K562 (cell line): ENCODE data around the gene VPS37B. TPM values are rescaled to one million over a fixed set of nuclear protein-coding genes. Genes with fewer than 3 reads are reported as not detected.

ENCODE experiments used
- CHCHD3 ChIP-seq: fragments of 250-450 bp; sonication (Bioruptor Pico); IDR thresholded peaks from 2 replicates; pipeline ENCODE4 v2.1.2; 2022; ENCODE audit warnings: mild to moderate bottlenecking
- E2F3 ChIP-seq: fragments of 250-450 bp; sonication (Bioruptor Pico); IDR thresholded peaks from 2 replicates; pipeline ENCODE4 v1.4.0; 2020; ENCODE audit warnings: mild to moderate bottlenecking
- ETS2 ChIP-seq: IDR thresholded peaks from 2 replicates; pipeline ENCODE4 v1.6.1; 2016; ENCODE audit warnings: borderline replicate concordance, missing genetic modification characterization, mild to moderate bottlenecking, moderate library complexity, missing compliant biosample characterization; ENCODE audit not compliant: poor library complexity, severe bottlenecking
- FOXA1 ChIP-seq: fragments of 450-650 bp; IDR thresholded peaks from 2 replicates; pipeline ENCODE4 v1.6.1; 2016; ENCODE audit warnings: mild to moderate bottlenecking, borderline replicate concordance
- FOXM1 ChIP-seq, 2 experiments: fragments of 450-650 bp in 1 of 2; sonication (generic) in 1 of 2; formaldehyde crosslinking in 1 of 2; IDR thresholded peaks; 2 replicates each; pipeline versions ENCODE4 v1.6.1 to v1.9.0; 2017 to 2022; ENCODE audit warnings: low read depth in 2 of 2, mild to moderate bottlenecking in 2 of 2, missing genetic modification reagents in 1 of 2, moderate library complexity in 1 of 2
- KDM2B ChIP-seq: fragments of 250-450 bp; sonication (Bioruptor Pico); IDR thresholded peaks from 2 replicates; pipeline ENCODE4 v1.8.0; 2021; ENCODE audit warnings: mild to moderate bottlenecking, moderate library complexity
- NR2C2 ChIP-seq, 2 experiments: fragments of 200-800 bp in 1 of 2; sonication (Bioruptor generic) in 1 of 2; sonication (generic) in 1 of 2; formaldehyde crosslinking in 1 of 2; IDR thresholded peaks; 2 replicates each; pipeline versions ENCODE4 v1.6.1 to v1.8.0; 2016 to 2022; ENCODE audit warnings: mild to moderate bottlenecking in 1 of 2, missing compliant biosample characterization in 1 of 2, missing genetic modification characterization in 1 of 2, missing genetic modification reagents in 1 of 2
- PCBP2 ChIP-seq: fragments of 200-400 bp; formaldehyde crosslinking; IDR thresholded peaks from 2 replicates; pipeline ENCODE4 v1.6.1; 2018; ENCODE audit warnings: low read length, low read depth, mild to moderate bottlenecking, moderate library complexity; ENCODE audit not compliant: poor library complexity, severe bottlenecking
- PML ChIP-seq: IDR thresholded peaks from 2 replicates; pipeline ENCODE4 v1.6.1; 2012; ENCODE audit warnings: low read length, inconsistent platforms
- POLR2AphosphoS5 ChIP-seq: IDR thresholded peaks from 2 replicates; pipeline ENCODE4 v1.6.1; 2011; ENCODE audit warnings: mild to moderate bottlenecking, low read depth, low read length, moderate library complexity; ENCODE audit not compliant: control insufficient read depth, insufficient read depth
- RBM17 ChIP-seq: fragments of 200-400 bp; formaldehyde crosslinking; IDR thresholded peaks from 2 replicates; pipeline ENCODE4 v1.6.1; 2017; ENCODE audit warnings: low read depth, mild to moderate bottlenecking, low read length, borderline replicate concordance
- RFX1 ChIP-seq: fragments of 450-650 bp; IDR thresholded peaks from 2 replicates; pipeline ENCODE4 v1.6.1; 2016; ENCODE audit warnings: mild to moderate bottlenecking, moderate library complexity
- SMC3 ChIP-seq: conservative IDR thresholded peaks from 2 replicates; pipeline ENCODE4 v1.6.1; 2011; ENCODE audit warnings: low read depth, low read length, improper control_type of control experiment; ENCODE audit not compliant: insufficient read depth
- TEAD4 ChIP-seq, 2 experiments: sonication (generic) in 1 of 2; formaldehyde crosslinking in 1 of 2; IDR thresholded peaks; 2 replicates each; pipeline versions ENCODE4 v1.6.1 to v1.8.0; 2012 to 2022; ENCODE audit warnings: borderline replicate concordance in 1 of 2, inconsistent platforms in 1 of 2, low read length in 1 of 2, mild to moderate bottlenecking in 1 of 2, missing genetic modification reagents in 1 of 2
- THRA ChIP-seq: fragments of 450-650 bp; IDR thresholded peaks from 2 replicates; pipeline ENCODE4 v1.6.1; 2017; ENCODE audit warnings: mild to moderate bottlenecking, moderate library complexity
- ZBTB17 ChIP-seq: fragments of 450-650 bp; formaldehyde crosslinking; IDR thresholded peaks from 2 replicates; pipeline ENCODE4 v1.4.0; 2020; ENCODE audit warnings: mild to moderate bottlenecking
- ZNF3 ChIP-seq: fragments of 250-450 bp; sonication (Bioruptor Pico); IDR thresholded peaks from 2 replicates; pipeline ENCODE4 v1.5.0; 2021; ENCODE audit warnings: mild to moderate bottlenecking, moderate library complexity
- ZNF518B ChIP-seq: fragments of 250-450 bp; sonication (Bioruptor Pico); IDR thresholded peaks from 2 replicates; pipeline ENCODE4 v1.5.0; 2021; ENCODE audit warnings: mild to moderate bottlenecking, moderate library complexity
- ZNF740 ChIP-seq, 3 experiments: fragments of 200-800 bp in 1 of 3; sonication (Bioruptor generic) in 1 of 3; sonication (generic) in 1 of 3; formaldehyde crosslinking in 1 of 3; IDR thresholded peaks; 2 replicates each; pipeline versions ENCODE4 v1.6.1 to v1.8.0; 2016 to 2022; ENCODE audit warnings: mild to moderate bottlenecking in 2 of 3, missing compliant biosample characterization in 2 of 3, missing genetic modification characterization in 2 of 3, missing genetic modification reagents in 1 of 3
- ZNF77 ChIP-seq: fragments of 250-450 bp; sonication (Bioruptor Pico); IDR thresholded peaks from 2 replicates; pipeline ENCODE4 v1.5.0; 2020
- polyA plus RNA-seq, 8 experiments: library from polyadenylated mRNA; depleted of rRNA in 4 of 8; stranded (reverse) in 5 of 8; unstranded in 3 of 8; fragments of >200 nt; fragmentation: Nextera tagmentation in 2 of 8; fragmentation: Illumina TruSeq in 1 of 8; extraction: Ambion mirVana in 2 of 8; extraction: Trizol in 1 of 8; gene quantifications; 2 replicates each; pipeline versions ENCODE4 v1.2.1 to v1.2.3, GENCODE V29; 2011 to 2014; ENCODE audit warnings: inconsistent platforms in 1 of 8, missing spikeins in 1 of 8
- total RNA-seq, 7 experiments: library from RNA; depleted of rRNA in 6 of 7; stranded (reverse); fragments of >200 nt in 6 of 7; fragmentation: Illumina TruSeq in 2 of 7; extraction: Trizol in 2 of 7; gene quantifications; 2 replicates each; pipeline versions ENCODE4 v1.2.1 to v1.2.3, GENCODE V29; 2011 to 2021; ENCODE audit warnings: low replicate concordance in 1 of 7

Gene VPS37B
- total and polyA plus RNA-seq, 9 of the 15 experiments (the other 6 are each of a cell fraction or from before 2014, with no cell fraction given) = 0.28 to 37.4 (median 17.9) TPM

- TF ChIP-seq E2F3 (CRISPR knock-in tag) = no peak
- peak; percentile 75 for TF ChIP-seq TEAD4 (IDR thresholded peaks at IDR 0.05; ENCODE audit: low read length)
- TF ChIP-seq TEAD4 (CRISPR knock-in tag; IDR thresholded peaks at IDR 0.05; ENCODE audit: borderline replicate concordance) = no peak
- no peak for TF ChIP-seq FOXA1
- TF ChIP-seq ZNF3 (CRISPR knock-in tag) = no peak
- no peak for TF ChIP-seq ETS2
- no peak for TF ChIP-seq PCBP2
- TF ChIP-seq RFX1 = no peak
- no peak for TF ChIP-seq CHCHD3 (CRISPR knock-in tag)
- TF ChIP-seq RBM17 = no peak
- TF ChIP-seq ZBTB17 (CRISPR knock-in tag) = 0 out of 2 replicates have a peak, but pooled peaks have one; percentile 39
- TF ChIP-seq SMC3 = no peak
- TF ChIP-seq THRA = no peak
- peak; percentile 59; the same call in 1 of the 2 replicates for TF ChIP-seq PML
- TF ChIP-seq ZNF77 (CRISPR knock-in tag) = no peak
- TF ChIP-seq KDM2B (CRISPR knock-in tag) = no peak
- TF ChIP-seq ZNF518B (CRISPR knock-in tag) = no peak
- peak; percentile 70; the same call in 1 of the 2 replicates for TF ChIP-seq POLR2AphosphoS5
- TF ChIP-seq FOXM1 (IDR thresholded peaks at IDR 0.05; ENCODE audit: low read depth) = no peak
- TF ChIP-seq FOXM1 (CRISPR knock-in tag; IDR thresholded peaks at IDR 0.05; ENCODE audit: low read depth) = no peak
- 0 out of 2 replicates have a peak, but pooled peaks have one; percentile 49 for TF ChIP-seq NR2C2 (CRISPR knock-in tag; IDR thresholded peaks at IDR 0.05)
- TF ChIP-seq NR2C2 (tag; IDR thresholded peaks at IDR 0.05) = no peak
- TF ChIP-seq ZNF740 (CRISPR knock-in tag; IDR thresholded peaks at IDR 0.05) = no peak
- no peak for TF ChIP-seq ZNF740 (tag; IDR thresholded peaks at IDR 0.05)
These were observed 1.5 kb downstream of the VPS37B start (continued) for GRCh38 chr12:122894193-122895121.
